T-helper 1 cell treated with Interleukin-12 subunit alpha and Interleukin-12 subunit beta and Interleukin-4 antibody, amounts not matched to agents 30 ng/mL and 1 ng/mL, for 36 hours (primary cell): ENCODE results near the gene KCNMB3. TPM values are rescaled to one million over a fixed set of nuclear protein-coding genes. Genes with fewer than 3 reads are reported as not detected.

Experiments
- intact Hi-C: fragments of 100-400 bp; cut with micrococcal nuclease; formaldehyde crosslinking; loops from one replicate; pipeline ENCODE4 v1.15.1; 2024
- total RNA-seq: library from RNA; stranded (reverse); gene quantifications from 2 replicates; pipeline ENCODE4 v1.2.3, GENCODE V29; 2022

KCNMB3 gene
- total RNA-seq, 1 donor from 2014 or later, result 0.88 TPM

DNA sequence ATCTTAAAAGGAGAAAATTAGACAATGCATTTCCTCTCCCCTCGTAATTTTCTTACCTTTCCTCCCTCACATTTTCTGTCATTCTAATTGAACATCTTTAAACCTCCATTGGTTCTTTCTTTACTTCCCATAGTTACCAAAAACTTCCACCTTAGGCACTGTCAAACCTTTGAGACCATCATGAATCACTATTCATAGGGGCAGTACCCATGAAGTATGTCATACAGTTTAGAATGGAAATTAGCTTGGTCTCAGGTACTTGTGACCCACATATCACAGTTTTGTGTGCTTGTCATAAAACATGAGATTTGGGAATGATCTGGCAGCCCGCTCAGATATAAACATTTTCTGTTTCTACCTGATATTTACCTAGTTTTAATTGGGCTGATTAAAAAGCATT lies 50.1 kb downstream of the KCNMB3 start:
- intact Hi-C loops, result no loop called here

DNA sequence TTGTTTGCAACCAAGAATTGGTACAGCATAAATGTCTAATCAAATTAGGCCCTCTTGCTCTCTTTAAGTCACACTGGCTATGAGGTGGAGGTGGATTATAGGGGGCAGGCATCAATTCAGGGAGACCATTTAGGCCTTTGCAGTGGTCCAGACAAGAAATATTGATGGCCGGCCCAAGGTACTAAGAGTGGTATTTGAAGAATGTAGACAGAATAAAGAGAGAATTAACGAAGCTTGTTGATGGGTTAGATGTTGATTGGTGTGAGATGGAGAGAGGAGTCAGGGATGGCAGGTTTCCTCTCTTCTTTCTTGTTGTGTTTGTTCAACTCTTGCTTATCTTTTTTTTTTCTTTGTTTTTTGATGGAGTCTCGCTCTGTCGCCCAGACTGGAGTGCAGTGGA lies 54.2 kb downstream of the KCNMB3 start:
- intact Hi-C loops, result loop anchor here (1.0 to 5.0 kb wide), 7 partner anchors 15 to 181 kb away; partner anchors contain the start of genes MFN1 and ZMAT3

DNA sequence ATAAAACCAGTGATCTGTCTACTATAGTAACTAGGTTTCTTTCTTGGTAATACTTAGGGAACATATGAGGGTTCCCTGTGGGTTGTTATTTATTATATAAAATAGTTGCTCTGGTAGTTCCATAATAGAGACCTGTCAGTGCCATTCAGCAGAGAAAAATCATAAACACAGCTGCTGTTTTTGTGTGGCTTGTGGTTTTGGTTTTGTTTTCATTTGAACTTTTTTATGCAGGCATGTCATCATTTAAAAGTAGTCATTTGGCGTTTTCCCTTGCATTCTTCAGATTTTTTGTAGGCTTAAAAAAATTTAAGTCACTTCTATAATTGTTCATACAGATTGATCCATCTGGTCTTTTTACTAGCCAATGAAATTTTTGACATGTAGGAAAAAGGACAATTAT lies 54.8 kb downstream of the KCNMB3 start:
- intact Hi-C loops, result loop anchor here (1.0 to 5.0 kb wide), 7 partner anchors 15 to 181 kb away; partner anchors contain the start of genes MFN1 and ZMAT3

DNA sequence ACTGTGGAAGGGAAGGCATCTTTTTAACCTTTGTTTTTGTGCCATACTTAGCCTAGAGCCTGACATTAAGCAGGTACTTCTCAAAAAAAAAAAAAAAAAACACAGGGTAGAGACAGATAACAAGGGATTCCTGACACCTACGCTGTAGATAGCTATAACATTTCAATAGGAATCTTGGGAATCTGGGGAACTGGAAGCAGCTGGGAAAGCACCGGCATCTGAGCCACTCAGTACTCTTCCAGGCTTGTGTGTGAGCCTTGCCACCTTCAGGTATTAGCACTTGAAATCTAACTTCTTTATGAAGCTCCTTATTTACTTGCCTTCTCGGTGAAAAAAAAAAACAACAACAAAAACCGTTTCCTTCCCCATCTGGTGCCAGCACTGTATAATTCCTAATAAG lies 56.0 kb downstream of the KCNMB3 start:
- intact Hi-C loops, result loop anchor here (5.0 kb wide), 2 partner anchors 67 to 123 kb away; partner anchors contain the start of gene ZMAT3

Other genes starting within 250 kb of the KCNMB3 start
- gene ZMAT3, start 179.3 kb downstream of the KCNMB3 start, total RNA-seq, result 32.1 and 32.9 TPM in 2 replicates
- 25.1 and 26.0 TPM in 2 replicates for gene PIK3CA, start 102.8 kb downstream of the KCNMB3 start, total RNA-seq
- gene ZNF639, start 71.9 kb upstream of the KCNMB3 start, total RNA-seq, result 28.9 and 30.5 TPM in 2 replicates
- 32.9 and 39.8 TPM in 2 replicates for gene MFN1, start 96.6 kb upstream of the KCNMB3 start, total RNA-seq
- 15.4 and 16.5 TPM in 2 replicates for gene GNB4, start 200.4 kb upstream of the KCNMB3 start, total RNA-seq